GM20000 (cell line): ENCODE results near the gene ATXN7L1.

ENCODE experiments used
- DNase-seq: peaks from one replicate; pipeline ENCODE4 v3.0.0; 2012; ENCODE audit warnings: low spot score
- CTCF ChIP-seq: IDR thresholded peaks from 2 replicates; pipeline ENCODE4 v1.5.1; 2012; ENCODE audit warnings: mild to moderate bottlenecking, control low read depth; ENCODE audit errors: extremely low read depth, missing control alignments

The ATXN7L1 gene

GRCh38 chr7:105879782-105880181 is 3.4 kb upstream of the ATXN7L1 start:
- DNase-seq: no peak
- no peak for TF ChIP-seq CTCF

- no peak for DNase-seq
- TF ChIP-seq CTCF: no peak
These were observed 2.6 kb upstream of the ATXN7L1 start for GRCh38 chr7:105878746-105879605.

GRCh38 chr7:105877736-105878135 is 1.3 kb upstream of the ATXN7L1 start:
- no peak for TF ChIP-seq CTCF
- DNase-seq: no peak

GRCh38 chr7:105876964-105877601 is 684 bp upstream of the ATXN7L1 start:
- peak; percentile 27 for DNase-seq
- TF ChIP-seq CTCF: no peak

- no peak for TF ChIP-seq CTCF
- DNase-seq: no peak
These were observed 894 bp downstream of the ATXN7L1 start for GRCh38 chr7:105875505-105875904.

GRCh38 chr7:105874055-105874454 is 2.3 kb downstream of the ATXN7L1 start:
- DNase-seq: no peak
- no peak for TF ChIP-seq CTCF

GRCh38 chr7:105872491-105872890 is 3.9 kb downstream of the ATXN7L1 start:
- no peak for DNase-seq
- TF ChIP-seq CTCF: no peak
